ENCODE measurements around the gene PCBP3. TPM values are rescaled to one million over a fixed set of nuclear protein-coding genes. Genes with fewer than 3 reads are reported as not detected.
A peak's percentile ranks its signal among the peaks of the same experiment; 100 is the strongest.

Gene PCBP3
- total RNA-seq, 1 experiment from 2014 or later, result 10.9 TPM

DNA sequence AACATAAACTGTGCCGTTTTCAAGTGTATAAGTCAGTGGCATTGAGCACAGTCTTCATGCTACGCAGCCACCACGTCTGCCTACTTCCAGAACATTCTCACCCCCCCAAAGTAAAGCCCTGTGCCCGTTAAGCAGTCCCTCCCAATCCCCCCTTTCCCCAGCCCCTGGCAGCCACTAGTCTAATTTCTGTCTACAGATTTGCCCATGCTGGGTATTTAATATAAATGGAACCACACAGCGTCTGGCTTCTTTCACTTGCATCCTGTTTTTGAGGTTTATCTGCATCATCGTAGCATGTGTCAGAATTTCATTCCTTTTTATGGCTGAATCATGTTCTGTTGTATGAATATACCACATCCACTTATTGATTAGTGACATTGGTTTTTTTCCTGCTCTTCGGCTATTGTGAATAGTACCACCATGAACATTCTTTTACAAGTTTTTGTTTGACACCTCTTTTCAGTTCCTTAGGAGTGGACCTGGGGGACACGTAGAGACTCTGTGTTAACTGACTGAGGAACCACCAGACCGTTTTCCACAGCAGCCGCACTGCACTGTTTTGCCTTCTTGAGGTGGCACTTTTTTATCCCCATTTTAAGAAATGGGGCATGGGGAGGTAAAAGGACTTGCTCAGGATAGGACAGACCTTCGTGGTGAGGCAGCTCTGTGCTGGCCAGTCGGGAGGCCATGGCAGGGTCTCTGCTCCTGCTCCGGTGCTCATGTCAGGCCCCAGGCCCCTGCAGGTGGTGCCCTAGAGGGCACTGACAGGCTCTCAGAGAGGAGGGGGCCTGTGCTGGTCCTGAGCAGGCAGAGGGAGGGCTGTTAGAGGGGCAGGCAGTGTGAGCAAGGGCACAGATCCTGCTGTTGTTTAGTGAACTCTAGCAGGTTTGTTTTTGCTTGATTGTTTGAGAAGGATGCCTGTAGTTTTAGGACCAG, 123.8 kb downstream of the PCBP3 start:
- Histone ChIP-seq H2BK12ac (ENCODE audit: insufficient read length, low read depth, low read length) (no peak overlapping the region), H3K14ac (ENCODE audit: insufficient read depth, low read length) (peak overlapping the region; percentile 54), H4K5ac (ENCODE audit: insufficient read length, low read depth, low read length) (no peak overlapping the region), H2BK5ac (ENCODE audit: insufficient read length, low read length) (no peak overlapping the region), H3K56ac (ENCODE audit: insufficient read length, low read depth, low read length) (no peak overlapping the region), H4K8ac (replicated peaks; ENCODE audit: insufficient read length, low read depth, low read length) (no peak overlapping the region), H2AFZ (ENCODE audit: low read length) (no peak overlapping the region), H2BK15ac (ENCODE audit: low read depth, low read length) (no peak overlapping the region), H3K9me3 (ENCODE audit: control insufficient read depth, low read depth, low read length) (no peaks in the 10 kb centered on the region), H3K9ac (ENCODE audit: extremely low read depth, insufficient read length, low read length) (no peak overlapping the region), H3K79me2 (ENCODE audit: insufficient read depth, low read length) (no peaks in the 10 kb centered on the region), H2AK5ac (ENCODE audit: insufficient read length, low read length) (no peak overlapping the region), H3K18ac (ENCODE audit: insufficient read length, low read depth, low read length) (no peak overlapping the region), H4K20me1 (ENCODE audit: control insufficient read depth, insufficient read depth, insufficient read length) (no peaks in the 10 kb centered on the region), H4K91ac (ENCODE audit: insufficient read length, low read depth, low read length) (no peak overlapping the region), H3K23me2 (ENCODE audit: insufficient read length, low read depth, low read length, poor library complexity, severe bottlenecking) (no peaks in the 10 kb centered on the region), H3K27me3 (ENCODE audit: insufficient read depth, low read length) (no peaks in the 10 kb centered on the region), H3K4ac (ENCODE audit: low read depth, low read length) (no peak overlapping the region), H2BK20ac (ENCODE audit: low read depth, low read length, poor library complexity, severe bottlenecking) (no peak overlapping the region), H3T11ph (ENCODE audit: low read length) (no peak overlapping the region), H3K79me1 (ENCODE audit: insufficient read depth, low read depth, low read length, poor library complexity, severe bottlenecking) (no peaks in the 10 kb centered on the region), H3K23ac (ENCODE audit: insufficient read length, low read depth, low read length) (no peak overlapping the region), H3K4me1 (ENCODE audit: insufficient read depth, low read length) (no peaks in the 10 kb centered on the region), H2BK120ac (ENCODE audit: low read depth, low read length, poor library complexity, severe bottlenecking) (no peak overlapping the region), H3K4me2 (ENCODE audit: insufficient read depth, insufficient read length, low read length) (no peak overlapping the region), H3K27ac (ENCODE audit: insufficient read length, low read depth, low read length) (no peak overlapping the region)
- Mint-ChIP-seq H3K4me3 (no peak overlapping the region), H3K27ac (peak overlapping the region in 1 of 3 experiments; percentile 90; a peak in 2 of 7 replicates), H3K36me3 (ENCODE audit: insufficient read depth in 1 of 3, low read depth in 3 of 3) (no peaks in the 10 kb centered on the region; a peak in 1 of 7 replicates), H3K27me3 (ENCODE audit: low read depth) (no peaks in the 10 kb centered on the region), H3K4me1 (no peaks in the 10 kb centered on the region), H3K9me3 (no peaks in the 10 kb centered on the region; a peak in 1 of 5 replicates)
- no peak for DNase-seq
- TF ChIP-seq, protein P1, sequence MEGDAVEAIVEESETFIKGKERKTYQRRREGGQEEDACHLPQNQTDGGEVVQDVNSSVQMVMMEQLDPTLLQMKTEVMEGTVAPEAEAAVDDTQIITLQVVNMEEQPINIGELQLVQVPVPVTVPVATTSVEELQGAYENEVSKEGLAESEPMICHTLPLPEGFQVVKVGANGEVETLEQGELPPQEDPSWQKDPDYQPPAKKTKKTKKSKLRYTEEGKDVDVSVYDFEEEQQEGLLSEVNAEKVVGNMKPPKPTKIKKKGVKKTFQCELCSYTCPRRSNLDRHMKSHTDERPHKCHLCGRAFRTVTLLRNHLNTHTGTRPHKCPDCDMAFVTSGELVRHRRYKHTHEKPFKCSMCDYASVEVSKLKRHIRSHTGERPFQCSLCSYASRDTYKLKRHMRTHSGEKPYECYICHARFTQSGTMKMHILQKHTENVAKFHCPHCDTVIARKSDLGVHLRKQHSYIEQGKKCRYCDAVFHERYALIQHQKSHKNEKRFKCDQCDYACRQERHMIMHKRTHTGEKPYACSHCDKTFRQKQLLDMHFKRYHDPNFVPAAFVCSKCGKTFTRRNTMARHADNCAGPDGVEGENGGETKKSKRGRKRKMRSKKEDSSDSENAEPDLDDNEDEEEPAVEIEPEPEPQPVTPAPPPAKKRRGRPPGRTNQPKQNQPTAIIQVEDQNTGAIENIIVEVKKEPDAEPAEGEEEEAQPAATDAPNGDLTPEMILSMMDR (conservative IDR thresholded peaks at IDR 0.05), result no peak
- no CpG with 5 or more reads among the region's 13 CpGs for WGBS (ENCODE audit: extremely low coverage, insufficient read length, low lambda C conversion rate)
